GM10248 (cell line): ENCODE measurements around the gene SLC29A2.

Experiments used
- CTCF ChIA-PET: fragments of 300-600 bp; sonication (Branson Sonifier 250); formaldehyde crosslinking; extraction: SDS; loops from one replicate; lab custom pipeline; 2021; ENCODE audit warnings: antibody characterized with exemption; lab: Yijun Ruan, JAX
- POLR2A ChIA-PET: fragments of 350-650 bp; sonication (Branson Sonifier 250); formaldehyde crosslinking; extraction: SDS; loops from one replicate; lab custom pipeline; 2020; ENCODE audit warnings: antibody characterized with exemption; lab: Yijun Ruan, JAX
- DNase-seq: peaks from one replicate; pipeline ENCODE4 v3.0.0; 2012; ENCODE audit errors: extremely low spot score
- TF ChIP-seq, protein P1 (sequence below): IDR thresholded peaks from 2 replicates; pipeline ENCODE4 v1.5.1; 2012; ENCODE audit warnings: mild to moderate bottlenecking, low read depth; ENCODE audit errors: extremely low read depth, missing control alignments, control extremely low read depth

The SLC29A2 gene, protein sequence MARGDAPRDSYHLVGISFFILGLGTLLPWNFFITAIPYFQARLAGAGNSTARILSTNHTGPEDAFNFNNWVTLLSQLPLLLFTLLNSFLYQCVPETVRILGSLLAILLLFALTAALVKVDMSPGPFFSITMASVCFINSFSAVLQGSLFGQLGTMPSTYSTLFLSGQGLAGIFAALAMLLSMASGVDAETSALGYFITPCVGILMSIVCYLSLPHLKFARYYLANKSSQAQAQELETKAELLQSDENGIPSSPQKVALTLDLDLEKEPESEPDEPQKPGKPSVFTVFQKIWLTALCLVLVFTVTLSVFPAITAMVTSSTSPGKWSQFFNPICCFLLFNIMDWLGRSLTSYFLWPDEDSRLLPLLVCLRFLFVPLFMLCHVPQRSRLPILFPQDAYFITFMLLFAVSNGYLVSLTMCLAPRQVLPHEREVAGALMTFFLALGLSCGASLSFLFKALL

DNA sequence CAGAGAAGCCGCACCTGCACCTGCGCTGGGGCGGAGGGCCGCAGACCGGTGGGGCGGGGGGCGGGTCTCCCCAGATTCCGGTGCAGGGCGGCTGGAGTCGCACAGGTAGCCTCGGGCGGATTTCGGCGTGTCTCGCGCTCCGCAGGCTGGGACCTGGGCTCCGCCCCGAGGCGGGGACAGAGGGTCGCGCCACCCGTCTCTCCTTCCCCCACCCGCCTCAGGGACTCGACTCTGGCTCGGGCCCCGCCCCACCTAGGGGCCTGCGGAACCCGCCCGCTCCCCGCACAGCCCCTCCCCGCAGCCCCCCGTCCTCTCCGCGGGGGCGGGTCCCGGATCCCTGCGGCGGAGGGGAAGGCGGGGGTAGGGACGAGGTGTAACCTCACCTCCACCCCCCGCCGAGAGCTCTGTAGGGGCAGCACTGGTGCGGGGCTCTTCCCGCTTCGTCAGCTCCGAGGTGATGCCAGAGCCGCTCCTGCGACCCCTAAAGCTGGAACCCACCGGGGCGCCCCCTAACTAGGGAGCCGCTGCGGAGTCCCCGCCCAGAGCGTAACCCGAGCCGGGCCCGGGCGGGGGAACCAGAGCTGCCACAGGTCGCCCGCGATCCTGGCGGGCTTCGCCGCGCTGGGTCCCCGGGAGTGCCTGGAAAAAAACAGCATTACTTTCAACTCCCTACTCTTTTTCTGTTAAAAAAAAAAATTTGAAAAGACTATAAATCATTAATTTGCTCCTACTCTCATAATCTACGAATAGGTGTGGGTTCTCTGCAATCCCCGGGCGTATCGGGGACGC is at the start of gene SLC29A2:
Gene SLC29A2, minus strand, starts transcription at position 134 of the 789 bp plus-strand sequence. CDS start 169 bp downstream, outside the sequence.
- CTCF ChIA-PET: interaction anchor here (1.0 to 5.6 kb wide), 5 partner anchors 9 to 62 kb away, joined by 3 to 38 read pairs (median 11); no protein-coding TSS in a partner anchor
- POLR2A ChIA-PET: interaction anchor here (0.5 kb wide), 1 partner anchor 372 kb away, joined by 5 read pairs; no protein-coding TSS in a partner anchor
- TF ChIP-seq, protein P1, sequence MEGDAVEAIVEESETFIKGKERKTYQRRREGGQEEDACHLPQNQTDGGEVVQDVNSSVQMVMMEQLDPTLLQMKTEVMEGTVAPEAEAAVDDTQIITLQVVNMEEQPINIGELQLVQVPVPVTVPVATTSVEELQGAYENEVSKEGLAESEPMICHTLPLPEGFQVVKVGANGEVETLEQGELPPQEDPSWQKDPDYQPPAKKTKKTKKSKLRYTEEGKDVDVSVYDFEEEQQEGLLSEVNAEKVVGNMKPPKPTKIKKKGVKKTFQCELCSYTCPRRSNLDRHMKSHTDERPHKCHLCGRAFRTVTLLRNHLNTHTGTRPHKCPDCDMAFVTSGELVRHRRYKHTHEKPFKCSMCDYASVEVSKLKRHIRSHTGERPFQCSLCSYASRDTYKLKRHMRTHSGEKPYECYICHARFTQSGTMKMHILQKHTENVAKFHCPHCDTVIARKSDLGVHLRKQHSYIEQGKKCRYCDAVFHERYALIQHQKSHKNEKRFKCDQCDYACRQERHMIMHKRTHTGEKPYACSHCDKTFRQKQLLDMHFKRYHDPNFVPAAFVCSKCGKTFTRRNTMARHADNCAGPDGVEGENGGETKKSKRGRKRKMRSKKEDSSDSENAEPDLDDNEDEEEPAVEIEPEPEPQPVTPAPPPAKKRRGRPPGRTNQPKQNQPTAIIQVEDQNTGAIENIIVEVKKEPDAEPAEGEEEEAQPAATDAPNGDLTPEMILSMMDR: no peak
- peak; percentile 92 for DNase-seq

DNA sequence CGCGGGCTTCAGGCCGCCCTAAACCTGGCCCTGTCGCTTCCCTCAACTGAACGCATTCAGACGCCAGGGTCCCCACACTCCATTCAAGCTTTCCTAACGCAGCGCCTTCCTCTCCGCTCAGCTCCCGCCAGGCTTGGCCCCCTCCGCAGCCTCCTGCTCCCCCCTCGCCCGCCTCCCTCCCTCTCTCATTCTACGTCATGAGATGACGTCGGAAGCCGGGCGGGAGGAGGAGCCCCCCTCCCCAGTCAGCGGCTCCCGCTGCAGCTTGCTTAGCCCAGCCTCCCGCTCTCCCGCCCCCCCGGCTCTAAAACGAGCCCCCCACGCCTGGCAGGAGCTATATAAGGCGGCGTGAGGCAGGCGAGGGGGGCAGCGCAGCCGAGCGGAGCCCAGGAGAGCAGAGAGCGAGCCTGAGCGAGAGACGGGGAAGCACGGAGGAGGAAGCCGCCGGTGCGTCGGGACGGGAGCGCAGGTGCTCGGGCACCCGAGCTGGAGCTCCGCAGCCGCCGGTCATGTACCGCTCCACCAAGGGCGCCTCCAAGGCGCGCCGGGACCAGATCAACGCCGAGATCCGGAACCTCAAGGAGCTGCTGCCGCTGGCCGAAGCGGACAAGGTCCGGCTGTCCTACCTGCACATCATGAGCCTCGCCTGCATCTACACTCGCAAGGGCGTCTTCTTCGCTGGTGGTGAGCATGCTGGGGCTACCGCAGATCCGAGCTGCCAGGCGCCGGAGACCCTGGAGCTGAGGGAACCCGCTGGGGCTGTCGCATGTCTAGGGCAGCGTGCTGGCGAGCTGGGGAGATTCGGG is 49.3 kb upstream of the SLC29A2 start, which contains the start of gene NPAS4:
Gene NPAS4, plus strand, starts transcription at position 365 of the 806 bp plus-strand sequence. Its CDS starts 145 bp downstream, at position 510.
- ChIA-PET POLR2A (interaction anchor here (1.1 kb wide), 1 partner anchor 257 kb away, joined by 4 read pairs; the partner anchor contains the start of gene RBM4B), CTCF (interaction anchor here (0.9 to 3.3 kb wide), 17 partner anchors 9 to 257 kb away, joined by 3 to 19 read pairs (median 7); partner anchors contain the start of genes DPP3, MRPL11 and RBM4B)
- DNase-seq: no peak
- TF ChIP-seq, protein P1: no peak

DNA sequence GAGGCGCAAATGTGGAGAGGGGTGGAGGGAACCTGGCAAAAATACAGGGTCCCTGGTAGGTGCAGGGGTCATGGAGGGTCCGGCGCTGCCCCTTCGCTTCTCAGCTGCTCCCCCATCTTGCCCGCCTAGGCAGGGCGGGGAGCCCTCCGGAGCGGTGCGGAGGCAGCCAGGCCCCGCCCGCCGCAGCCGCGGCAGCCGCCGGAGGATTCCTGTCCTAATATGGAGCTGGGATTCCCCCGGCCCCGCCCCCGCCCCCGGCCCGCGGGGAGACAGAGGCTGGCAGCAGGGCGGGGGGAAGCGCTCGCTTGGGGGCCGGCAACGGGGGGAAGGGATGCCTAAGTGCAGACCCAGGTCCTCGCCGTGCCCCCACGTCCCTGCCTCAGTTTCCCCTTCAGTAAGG is 48.3 kb upstream of the SLC29A2 start:
- CTCF ChIA-PET: interaction anchor here (1.0 to 3.3 kb wide), 7 partner anchors 8 to 259 kb away, joined by 3 to 16 read pairs (median 4); partner anchors contain the start of gene MRPL11
- POLR2A ChIA-PET: no interaction called here
- no peak for DNase-seq
- TF ChIP-seq, protein P1: no peak

DNA sequence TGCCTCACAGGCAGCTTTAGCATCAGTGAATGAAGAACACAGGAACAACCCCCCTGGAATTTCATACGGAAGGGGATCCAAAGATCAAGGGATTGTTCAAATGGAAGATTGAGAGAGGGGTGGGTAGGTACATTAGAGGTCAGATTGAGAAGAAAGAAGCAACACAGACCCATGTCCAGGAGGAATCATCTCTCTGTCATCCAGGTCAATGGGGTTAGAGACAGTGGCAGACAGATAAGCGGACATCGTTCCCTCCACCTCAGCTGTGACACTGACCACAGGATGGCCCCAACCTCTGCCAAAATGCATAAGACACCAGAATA is 47.4 kb upstream of the SLC29A2 start:
- no peak for DNase-seq
- TF ChIP-seq, protein P1: no peak
- POLR2A ChIA-PET: no interaction called here
- CTCF ChIA-PET: interaction anchor here (0.8 to 3.5 kb wide), 9 partner anchors 10 to 273 kb away, joined by 3 to 16 read pairs (median 4); partner anchors contain the start of genes BBS1 and PELI3

DNA sequence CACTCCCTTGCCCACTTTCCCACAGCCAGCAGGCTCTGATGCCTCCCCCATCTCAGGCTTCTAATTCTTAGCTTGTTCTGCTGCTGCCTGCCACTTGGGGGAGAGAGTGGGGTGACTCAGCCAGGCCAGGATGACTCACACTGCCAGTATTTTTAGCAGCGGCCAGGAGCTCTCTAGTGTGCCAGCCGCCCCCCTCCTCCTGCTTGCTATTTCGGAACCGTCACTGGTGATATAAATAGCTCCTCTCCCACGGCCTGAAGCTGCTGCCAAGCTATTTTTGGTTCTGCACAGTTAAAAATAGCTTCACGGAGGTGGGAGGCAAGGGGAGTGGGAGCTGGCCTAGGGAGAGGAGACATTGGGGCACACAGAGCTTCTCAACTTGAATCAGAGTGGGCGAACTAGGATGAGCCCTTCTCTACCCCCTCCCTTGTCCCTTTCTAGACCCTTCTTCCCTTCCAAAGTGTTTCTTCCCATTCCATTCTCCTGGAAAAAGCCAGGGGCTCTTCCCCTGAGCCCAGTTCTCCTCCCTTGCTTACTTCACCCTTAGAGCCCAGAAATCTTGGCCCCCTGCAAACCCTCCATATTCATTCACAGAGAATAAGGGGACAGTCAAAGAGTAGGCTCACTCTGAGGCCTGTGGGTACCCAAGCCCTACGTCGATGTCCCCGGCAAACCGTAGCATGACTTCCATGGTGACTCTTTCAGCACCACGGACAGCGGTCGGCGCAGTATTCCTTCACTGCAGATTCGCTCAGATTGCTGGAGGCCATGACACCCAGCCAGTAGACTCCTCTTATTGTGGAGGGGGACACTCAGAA is 46.8 kb upstream of the SLC29A2 start:
- TF ChIP-seq, protein P1: peak; percentile 19
- CTCF ChIA-PET: interaction anchor here (0.8 to 3.7 kb wide), 14 partner anchors 9 to 274 kb away, joined by 3 to 20 read pairs (median 5); partner anchors contain the start of genes BBS1, MRPL11, PELI3 and RBM4B

More for the DNA sequence above, 46.8 kb upstream of the SLC29A2 start:
- POLR2A ChIA-PET: no interaction called here
- DNase-seq: peak; percentile 58
